Loucy (cell line): ENCODE measurements around the gene APMAP.

ENCODE experiments used
- H2AFZ ChIP-seq: fragments of 200-600 bp; sonication (generic); 2 replicates; pipeline ENCODE4 v1.6.0; 2016; ENCODE audit warnings: antibody characterized with exemption, mild to moderate bottlenecking, low read length, moderate library complexity
- H3F3A ChIP-seq: fragments of 200-600 bp; 2 replicates; pipeline ENCODE4 v1.6.0; 2016; ENCODE audit warnings: antibody characterized with exemption, low read depth, mild to moderate bottlenecking
- H3K27me3 ChIP-seq: fragments of 200-600 bp; sonication (generic); 2 replicates; pipeline ENCODE4 v1.6.1; 2014; ENCODE audit warnings: low read length, mild to moderate bottlenecking; ENCODE audit not compliant: insufficient read depth, poor library complexity, severe bottlenecking
- H3K36me3 ChIP-seq: fragments of 200-600 bp; sonication (generic); 2 replicates; pipeline ENCODE4 v1.6.1; 2016; ENCODE audit warnings: low read length; ENCODE audit not compliant: insufficient read depth
- H3K4me1 ChIP-seq: fragments of 200-600 bp; sonication (generic); 2 replicates; pipeline ENCODE4 v1.5.1; 2014; ENCODE audit warnings: low read length, mild to moderate bottlenecking; ENCODE audit not compliant: insufficient read depth, poor library complexity, severe bottlenecking
- H3K4me2 ChIP-seq: fragments of 200-600 bp; sonication (generic); 2 replicates; pipeline ENCODE4 v1.6.0; 2014; ENCODE audit warnings: antibody characterized with exemption, low read length, low read depth, mild to moderate bottlenecking; ENCODE audit not compliant: poor library complexity, severe bottlenecking
- H3K4me3 ChIP-seq: fragments of 200-600 bp; sonication (generic); 2 replicates; pipeline ENCODE4 v1.5.1; 2014; ENCODE audit warnings: low read length, mild to moderate bottlenecking, mixed read lengths; ENCODE audit not compliant: poor library complexity, severe bottlenecking
- H3K79me2 ChIP-seq: fragments of 200-600 bp; sonication (generic); 2 replicates; pipeline ENCODE4 v1.6.1; 2014; ENCODE audit warnings: low read length; ENCODE audit not compliant: insufficient read depth
- H3K9ac ChIP-seq: fragments of 200-600 bp; sonication (generic); 2 replicates; pipeline ENCODE4 v1.6.0; 2014; ENCODE audit warnings: mild to moderate bottlenecking, low read depth, low read length, moderate library complexity; ENCODE audit not compliant: poor library complexity, severe bottlenecking
- H3K9me2 ChIP-seq: fragments of 200-600 bp; sonication (generic); replicated peaks from 2 replicates; pipeline ENCODE4 v1.6.1; 2016; ENCODE audit warnings: low read depth, low read length, mixed read lengths
- H3K9me3 ChIP-seq: fragments of 200-600 bp; sonication (generic); 2 replicates; pipeline ENCODE4 v1.6.1; 2014; ENCODE audit warnings: mild to moderate bottlenecking, antibody characterized with exemption, low read length, low read depth; ENCODE audit not compliant: insufficient read depth
- H4K20me1 ChIP-seq: fragments of 200-600 bp; sonication (generic); 2 replicates; pipeline ENCODE4 v1.6.0; 2014; ENCODE audit warnings: antibody characterized with exemption, low read length, mild to moderate bottlenecking; ENCODE audit not compliant: insufficient read depth, poor library complexity, severe bottlenecking
- EZH2phosphoT487 ChIP-seq: fragments of 200-600 bp; IDR thresholded peaks from 2 replicates; pipeline ENCODE4 v1.6.1; 2018; ENCODE audit warnings: antibody characterized with exemption, mild to moderate bottlenecking, moderate library complexity, borderline replicate concordance
- TF ChIP-seq, protein P1 (sequence below): fragments of 200-600 bp; sonication (generic); conservative IDR thresholded peaks from 2 replicates; pipeline ENCODE4 v1.5.1; 2014; ENCODE audit warnings: mild to moderate bottlenecking, antibody characterized with exemption, low read length

APMAP gene

DNA sequence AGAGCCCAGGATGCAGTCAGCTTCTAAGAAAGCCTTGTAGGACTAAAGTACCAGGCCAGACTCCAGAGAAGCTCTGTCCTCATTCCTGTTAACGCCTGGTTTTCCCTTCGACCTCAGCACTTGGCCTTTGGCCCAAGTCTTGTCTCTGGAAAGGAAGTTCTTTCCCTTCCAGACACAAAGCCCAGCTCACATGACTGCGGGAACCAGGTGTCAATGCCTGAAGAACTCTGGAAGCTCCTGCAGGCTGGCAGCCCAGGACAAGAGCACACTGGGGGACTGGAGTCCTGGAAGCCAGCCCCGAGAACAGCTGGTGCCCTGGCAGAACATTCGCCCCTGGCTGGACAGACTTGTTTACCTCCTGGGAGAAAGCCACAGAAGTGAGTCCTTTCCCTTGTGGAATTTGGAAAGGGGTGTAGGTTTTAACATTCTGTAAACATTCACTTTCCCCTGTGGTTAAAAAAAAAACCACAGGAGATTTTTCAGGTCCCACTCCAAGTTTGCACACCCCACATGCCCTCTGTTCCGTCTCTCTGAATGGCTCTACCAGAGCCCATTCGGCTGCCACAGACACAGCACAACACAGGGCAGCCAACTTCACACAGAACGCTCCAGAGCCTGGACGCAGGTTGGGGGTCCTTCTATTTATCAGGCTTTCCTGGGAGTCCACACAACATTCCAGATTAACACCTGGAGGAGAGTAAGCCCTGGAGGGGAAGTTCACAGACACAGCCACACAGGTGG is 47.3 kb upstream of the APMAP start:
- Histone ChIP-seq H3K9ac (no peak overlapping the region), H3K9me2 (no peaks in the 10 kb centered on the region), H3K27me3 (no peaks in the 10 kb centered on the region), H3K9me3 (no peaks in the 10 kb centered on the region), H3F3A (peaks cover 11% of the 10 kb centered on the region; the same call in 1 of the 2 replicates), H3K4me2 (no peak overlapping the region), H3K4me3 (no peak overlapping the region), H3K79me2 (peaks cover 53% of the 10 kb centered on the region), H3K36me3 (no peaks in the 10 kb centered on the region), H2AFZ (no peak overlapping the region), H3K4me1 (peaks cover 67% of the 10 kb centered on the region), H4K20me1 (no peaks in the 10 kb centered on the region)
- TF ChIP-seq, protein P1, sequence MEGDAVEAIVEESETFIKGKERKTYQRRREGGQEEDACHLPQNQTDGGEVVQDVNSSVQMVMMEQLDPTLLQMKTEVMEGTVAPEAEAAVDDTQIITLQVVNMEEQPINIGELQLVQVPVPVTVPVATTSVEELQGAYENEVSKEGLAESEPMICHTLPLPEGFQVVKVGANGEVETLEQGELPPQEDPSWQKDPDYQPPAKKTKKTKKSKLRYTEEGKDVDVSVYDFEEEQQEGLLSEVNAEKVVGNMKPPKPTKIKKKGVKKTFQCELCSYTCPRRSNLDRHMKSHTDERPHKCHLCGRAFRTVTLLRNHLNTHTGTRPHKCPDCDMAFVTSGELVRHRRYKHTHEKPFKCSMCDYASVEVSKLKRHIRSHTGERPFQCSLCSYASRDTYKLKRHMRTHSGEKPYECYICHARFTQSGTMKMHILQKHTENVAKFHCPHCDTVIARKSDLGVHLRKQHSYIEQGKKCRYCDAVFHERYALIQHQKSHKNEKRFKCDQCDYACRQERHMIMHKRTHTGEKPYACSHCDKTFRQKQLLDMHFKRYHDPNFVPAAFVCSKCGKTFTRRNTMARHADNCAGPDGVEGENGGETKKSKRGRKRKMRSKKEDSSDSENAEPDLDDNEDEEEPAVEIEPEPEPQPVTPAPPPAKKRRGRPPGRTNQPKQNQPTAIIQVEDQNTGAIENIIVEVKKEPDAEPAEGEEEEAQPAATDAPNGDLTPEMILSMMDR: no peak
- no peak for TF ChIP-seq EZH2phosphoT487

GRCh38 chr20:25038591-25039015 is 46.1 kb upstream of the APMAP start:
- H4K20me1 ChIP-seq: no peaks in the 10 kb centered on the region
- no peak overlapping the region for H3K4me3 ChIP-seq
- peaks cover 70% of the 10 kb centered on the region for H3K4me1 ChIP-seq
- no peaks in the 10 kb centered on the region for H3K9me2 ChIP-seq
- no peaks in the 10 kb centered on the region for H3K9me3 ChIP-seq
- no peak overlapping the region for H2AFZ ChIP-seq
- H3K36me3 ChIP-seq: no peaks in the 10 kb centered on the region
- H3F3A ChIP-seq: peaks cover 11% of the 10 kb centered on the region; the same call in 1 of the 2 replicates
- peak overlapping the region; percentile 62 for H3K9ac ChIP-seq
- H3K79me2 ChIP-seq: peaks cover 56% of the 10 kb centered on the region
- H3K27me3 ChIP-seq: no peaks in the 10 kb centered on the region
- no peak overlapping the region for H3K4me2 ChIP-seq
- TF ChIP-seq, protein P1: no peak

DNA sequence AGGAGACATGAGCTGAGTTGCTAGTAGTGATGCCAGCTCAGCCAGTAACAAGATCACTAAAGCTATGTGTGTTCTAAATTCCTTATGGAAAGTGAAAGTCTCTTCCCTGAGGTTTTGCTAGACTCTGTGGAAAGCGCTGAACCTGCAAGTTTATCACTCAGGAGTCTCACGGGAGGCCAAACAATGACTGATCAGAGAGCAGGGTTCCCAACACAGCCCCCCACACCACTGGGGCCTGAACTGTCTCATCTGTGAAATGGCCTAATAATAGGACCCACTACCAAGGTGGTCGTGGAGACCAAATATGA is 45.5 kb upstream of the APMAP start:
- Histone ChIP-seq H3K4me1 (peaks cover 70% of the 10 kb centered on the region), H3K9me3 (no peaks in the 10 kb centered on the region), H3K4me3 (no peak overlapping the region), H3F3A (peaks cover 11% of the 10 kb centered on the region; the same call in 1 of the 2 replicates), H3K4me2 (peak overlapping the region; percentile 72), H3K9ac (peak overlapping the region; percentile 62), H3K9me2 (no peaks in the 10 kb centered on the region), H3K36me3 (no peaks in the 10 kb centered on the region), H3K79me2 (peaks cover 60% of the 10 kb centered on the region), H2AFZ (no peak overlapping the region), H3K27me3 (no peaks in the 10 kb centered on the region), H4K20me1 (no peaks in the 10 kb centered on the region)
- TF ChIP-seq, protein P1: no peak
- no peak for TF ChIP-seq EZH2phosphoT487
